K562 (cell line): Measurements from ENCODE around the gene HMBS. TPM values are rescaled to one million over a fixed set of nuclear protein-coding genes. Genes with fewer than 3 reads are reported as not detected.

ENCODE experiments used
- CBFA2T3 ChIP-seq: fragments of 450-650 bp; IDR thresholded peaks from 2 replicates; pipeline ENCODE4 v1.6.1; 2017
- CBX1 ChIP-seq: sonication (generic); IDR thresholded peaks from 2 replicates; pipeline ENCODE4 v1.6.1; 2016; ENCODE audit warnings: antibody characterized with exemption, low read depth, mild to moderate bottlenecking
- CBX2 ChIP-seq: fragments of 200-600 bp; sonication (generic); IDR thresholded peaks from one replicate; pipeline ENCODE4 v1.6.1; 2012; ENCODE audit warnings: mild to moderate bottlenecking, low read length, inconsistent platforms; ENCODE audit not compliant: insufficient read depth, poor library complexity, severe bottlenecking
- CREBBP ChIP-seq: IDR thresholded peaks from one replicate; pipeline ENCODE4 v1.6.1; 2012; ENCODE audit warnings: low read depth, mild to moderate bottlenecking, control low read depth, inconsistent platforms, low read length
- EZH2 ChIP-seq: IDR thresholded peaks from 2 replicates; pipeline ENCODE4 v1.6.1; 2012; ENCODE audit warnings: low read depth, mild to moderate bottlenecking, inconsistent platforms, low read length, borderline replicate concordance
- GATA2 ChIP-seq: sonication (generic); formaldehyde crosslinking; IDR thresholded peaks from 2 replicates; pipeline ENCODE4 v1.4.0; 2020; ENCODE audit warnings: mild to moderate bottlenecking, missing genetic modification reagents
- HIVEP1 ChIP-seq: fragments of 250-450 bp; sonication (Bioruptor Pico); IDR thresholded peaks from 2 replicates; pipeline ENCODE4 v1.4.0; 2020; ENCODE audit warnings: mild to moderate bottlenecking
- KDM4B ChIP-seq, 2 experiments: fragments of 450-650 bp in 1 of 2; sonication (generic) in 1 of 2; IDR thresholded peaks; 2 replicates each; pipeline ENCODE4 v1.6.1; 2016 to 2017; ENCODE audit warnings: borderline replicate concordance in 2 of 2, antibody characterized with exemption in 1 of 2, low read depth in 1 of 2, mild to moderate bottlenecking in 1 of 2
- KLF6 ChIP-seq: fragments of 250-450 bp; sonication (Bioruptor Pico); IDR thresholded peaks from 2 replicates; pipeline ENCODE4 v1.4.0; 2020; ENCODE audit warnings: mild to moderate bottlenecking, moderate library complexity, borderline replicate concordance
- LCOR ChIP-seq: sonication (generic); formaldehyde crosslinking; IDR thresholded peaks from 2 replicates; pipeline ENCODE4 v1.8.0; 2022; ENCODE audit warnings: mild to moderate bottlenecking, missing genetic modification reagents
- POLR2B ChIP-seq: fragments of 450-650 bp; IDR thresholded peaks from 2 replicates; pipeline ENCODE4 v1.6.1; 2018; ENCODE audit warnings: low read depth; ENCODE audit not compliant: partially characterized antibody
- POLR2G ChIP-seq: fragments of 200-400 bp; formaldehyde crosslinking; IDR thresholded peaks from 2 replicates; pipeline ENCODE4 v1.6.1; 2017; ENCODE audit warnings: low read depth, mild to moderate bottlenecking, antibody characterized with exemption, low read length, moderate library complexity
- RFX1 ChIP-seq: fragments of 450-650 bp; IDR thresholded peaks from 2 replicates; pipeline ENCODE4 v1.6.1; 2016; ENCODE audit warnings: mild to moderate bottlenecking, moderate library complexity
- SMARCC2 ChIP-seq: fragments of 450-650 bp; IDR thresholded peaks from 2 replicates; pipeline ENCODE4 v1.6.1; 2017; ENCODE audit warnings: antibody characterized with exemption, moderate library complexity, mild to moderate bottlenecking, low read depth
- SRSF7 ChIP-seq: fragments of 200-400 bp; formaldehyde crosslinking; optimal IDR thresholded peaks from 2 replicates; pipeline ENCODE3; 2017; ENCODE audit warnings: mild to moderate bottlenecking, low read depth, low read length
- TCF7L2 ChIP-seq: fragments of 150-350 bp; IDR thresholded peaks from 2 replicates; pipeline ENCODE4 v1.6.1; 2016; ENCODE audit warnings: low read depth, mild to moderate bottlenecking, low read length, moderate library complexity
- TGIF2 ChIP-seq: sonication (generic); formaldehyde crosslinking; IDR thresholded peaks from 2 replicates; pipeline ENCODE4 v1.8.1; 2022; ENCODE audit warnings: mild to moderate bottlenecking, missing genetic modification reagents, moderate library complexity
- ZKSCAN3 ChIP-seq: fragments of 250-450 bp; sonication (Bioruptor Pico); IDR thresholded peaks from 2 replicates; pipeline ENCODE4 v1.4.0; 2020
- polyA plus RNA-seq, 8 experiments: library from polyadenylated mRNA; depleted of rRNA in 4 of 8; stranded (reverse) in 5 of 8; unstranded in 3 of 8; fragments of >200 nt; fragmentation: Nextera tagmentation in 2 of 8; fragmentation: Illumina TruSeq in 1 of 8; extraction: Ambion mirVana in 2 of 8; extraction: Trizol in 1 of 8; gene quantifications; 2 replicates each; pipeline versions ENCODE4 v1.2.1 to v1.2.3, GENCODE V29; 2011 to 2014; ENCODE audit warnings: inconsistent platforms in 1 of 8, missing spikeins in 1 of 8
- total RNA-seq, 7 experiments: library from RNA; depleted of rRNA in 6 of 7; stranded (reverse); fragments of >200 nt in 6 of 7; fragmentation: Illumina TruSeq in 2 of 7; extraction: Trizol in 2 of 7; gene quantifications; 2 replicates each; pipeline versions ENCODE4 v1.2.1 to v1.2.3, GENCODE V29; 2011 to 2021; ENCODE audit warnings: low replicate concordance in 1 of 7
- TF ChIP-seq, protein P1 (sequence below): fragments of 250-450 bp; sonication (Bioruptor Pico); IDR thresholded peaks from 2 replicates; pipeline ENCODE4 v1.5.0; 2021; ENCODE audit warnings: mild to moderate bottlenecking, borderline replicate concordance
- TF ChIP-seq, protein P2 (sequence below): sonication (generic); formaldehyde crosslinking; IDR thresholded peaks from 2 replicates; pipeline ENCODE4 v1.8.0; 2022; ENCODE audit warnings: mild to moderate bottlenecking, missing genetic modification reagents
- TF ChIP-seq, protein P3 (sequence below): fragments of 450-650 bp; IDR thresholded peaks from 2 replicates; pipeline ENCODE4 v1.7.1; 2018; ENCODE audit warnings: mild to moderate bottlenecking, low read depth; ENCODE audit not compliant: partially characterized antibody

Gene HMBS
- total and polyA plus RNA-seq, 9 of the 15 experiments (the other 6 are each of a cell fraction or from before 2014, with no cell fraction given), result 56.9 to 385 (median 286) TPM

DNA sequence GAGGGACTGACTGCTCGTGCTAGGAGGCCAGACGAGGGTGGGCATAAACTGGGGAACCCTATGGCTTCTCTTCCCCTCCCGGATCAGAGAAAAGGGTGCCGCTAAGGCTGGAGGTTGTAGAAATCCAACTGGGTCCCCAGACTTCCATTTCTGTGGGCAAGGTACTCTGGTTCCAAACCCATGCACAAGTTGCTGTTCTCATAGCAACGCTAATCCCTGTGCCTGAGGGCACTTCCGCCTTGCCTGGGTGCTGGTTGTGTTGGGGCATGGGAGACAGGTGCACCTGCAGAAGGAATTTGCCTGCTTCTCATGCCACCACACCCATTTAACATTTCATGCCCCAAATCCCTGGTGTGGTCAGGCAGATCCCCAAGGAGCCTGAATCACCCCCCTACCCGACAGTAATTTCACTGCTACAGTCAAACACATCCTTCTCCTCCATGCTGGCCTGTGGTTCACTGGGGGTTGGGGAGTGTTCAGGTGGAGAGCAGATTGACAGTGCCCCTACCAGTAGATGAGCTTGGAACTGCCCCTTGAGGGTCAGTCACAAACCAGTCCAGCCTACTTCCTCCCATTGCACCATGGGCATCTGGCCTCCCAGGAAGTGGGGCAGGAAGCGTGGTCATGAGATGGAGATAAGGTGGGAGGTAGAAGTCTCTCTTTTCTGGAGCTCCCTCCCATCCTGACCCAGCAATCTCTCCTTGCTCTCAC, 23.6 kb downstream of the HMBS start (continued):
- TF ChIP-seq CBX1, result no peak
- TF ChIP-seq SMARCC2, result peak; percentile 27; the same call in 1 of the 2 replicates
- TF ChIP-seq SRSF7, result no peak
- no peak for TF ChIP-seq GATA2 (CRISPR knock-in tag)
- no peak for TF ChIP-seq ZKSCAN3 (CRISPR knock-in tag)
- TF ChIP-seq, protein P1, sequence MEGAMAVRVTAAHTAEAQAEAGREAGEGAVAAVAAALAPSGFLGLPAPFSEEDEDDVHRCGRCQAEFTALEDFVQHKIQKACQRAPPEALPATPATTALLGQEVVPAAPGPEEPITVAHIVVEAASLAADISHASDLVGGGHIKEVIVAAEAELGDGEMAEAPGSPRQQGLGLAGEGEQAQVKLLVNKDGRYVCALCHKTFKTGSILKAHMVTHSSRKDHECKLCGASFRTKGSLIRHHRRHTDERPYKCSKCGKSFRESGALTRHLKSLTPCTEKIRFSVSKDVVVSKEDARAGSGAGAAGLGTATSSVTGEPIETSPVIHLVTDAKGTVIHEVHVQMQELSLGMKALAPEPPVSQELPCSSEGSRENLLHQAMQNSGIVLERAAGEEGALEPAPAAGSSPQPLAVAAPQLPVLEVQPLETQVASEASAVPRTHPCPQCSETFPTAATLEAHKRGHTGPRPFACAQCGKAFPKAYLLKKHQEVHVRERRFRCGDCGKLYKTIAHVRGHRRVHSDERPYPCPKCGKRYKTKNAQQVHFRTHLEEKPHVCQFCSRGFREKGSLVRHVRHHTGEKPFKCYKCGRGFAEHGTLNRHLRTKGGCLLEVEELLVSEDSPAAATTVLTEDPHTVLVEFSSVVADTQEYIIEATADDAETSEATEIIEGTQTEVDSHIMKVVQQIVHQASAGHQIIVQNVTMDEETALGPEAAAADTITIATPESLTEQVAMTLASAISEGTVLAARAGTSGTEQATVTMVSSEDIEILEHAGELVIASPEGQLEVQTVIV (CRISPR knock-in tag), result no peak
- TF ChIP-seq, protein P2, sequence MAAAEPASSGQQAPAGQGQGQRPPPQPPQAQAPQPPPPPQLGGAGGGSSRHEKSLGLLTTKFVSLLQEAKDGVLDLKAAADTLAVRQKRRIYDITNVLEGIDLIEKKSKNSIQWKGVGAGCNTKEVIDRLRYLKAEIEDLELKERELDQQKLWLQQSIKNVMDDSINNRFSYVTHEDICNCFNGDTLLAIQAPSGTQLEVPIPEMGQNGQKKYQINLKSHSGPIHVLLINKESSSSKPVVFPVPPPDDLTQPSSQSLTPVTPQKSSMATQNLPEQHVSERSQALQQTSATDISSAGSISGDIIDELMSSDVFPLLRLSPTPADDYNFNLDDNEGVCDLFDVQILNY (CRISPR knock-in tag), result peak; percentile 62; the same call in 1 of the 2 replicates
- TF ChIP-seq EZH2, result no peak
- TF ChIP-seq HIVEP1, result no peak
- TF ChIP-seq, protein P3, sequence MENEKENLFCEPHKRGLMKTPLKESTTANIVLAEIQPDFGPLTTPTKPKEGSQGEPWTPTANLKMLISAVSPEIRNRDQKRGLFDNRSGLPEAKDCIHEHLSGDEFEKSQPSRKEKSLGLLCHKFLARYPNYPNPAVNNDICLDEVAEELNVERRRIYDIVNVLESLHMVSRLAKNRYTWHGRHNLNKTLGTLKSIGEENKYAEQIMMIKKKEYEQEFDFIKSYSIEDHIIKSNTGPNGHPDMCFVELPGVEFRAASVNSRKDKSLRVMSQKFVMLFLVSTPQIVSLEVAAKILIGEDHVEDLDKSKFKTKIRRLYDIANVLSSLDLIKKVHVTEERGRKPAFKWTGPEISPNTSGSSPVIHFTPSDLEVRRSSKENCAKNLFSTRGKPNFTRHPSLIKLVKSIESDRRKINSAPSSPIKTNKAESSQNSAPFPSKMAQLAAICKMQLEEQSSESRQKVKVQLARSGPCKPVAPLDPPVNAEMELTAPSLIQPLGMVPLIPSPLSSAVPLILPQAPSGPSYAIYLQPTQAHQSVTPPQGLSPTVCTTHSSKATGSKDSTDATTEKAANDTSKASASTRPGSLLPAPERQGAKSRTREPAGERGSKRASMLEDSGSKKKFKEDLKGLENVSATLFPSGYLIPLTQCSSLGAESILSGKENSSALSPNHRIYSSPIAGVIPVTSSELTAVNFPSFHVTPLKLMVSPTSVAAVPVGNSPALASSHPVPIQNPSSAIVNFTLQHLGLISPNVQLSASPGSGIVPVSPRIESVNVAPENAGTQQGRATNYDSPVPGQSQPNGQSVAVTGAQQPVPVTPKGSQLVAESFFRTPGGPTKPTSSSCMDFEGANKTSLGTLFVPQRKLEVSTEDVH, result peak; percentile 62
- no peak for TF ChIP-seq TGIF2
- no peak for TF ChIP-seq POLR2G
- peak; percentile 83 for TF ChIP-seq RFX1
- TF ChIP-seq TCF7L2, result no peak
- TF ChIP-seq CBFA2T3, result no peak
- TF ChIP-seq KDM4B (IDR thresholded peaks at IDR 0.05; ENCODE audit: borderline replicate concordance in 2 of 2, low read depth in 1 of 2), result no peak
- no peak for TF ChIP-seq CBX2
- TF ChIP-seq POLR2B, result peak; percentile 50
- no peak for TF ChIP-seq KLF6 (CRISPR knock-in tag)
- TF ChIP-seq LCOR (CRISPR knock-in tag), result no peak
- TF ChIP-seq CREBBP, result no peak
